ENCODE results near the gene FLCN. TPM values are rescaled to one million over a fixed set of nuclear protein-coding genes. Genes with fewer than 3 reads are reported as not detected.

FLCN gene
- total RNA-seq, 4 donors from 2014 or later = 33.4 to 54.8 (median 39.1) TPM

DNA sequence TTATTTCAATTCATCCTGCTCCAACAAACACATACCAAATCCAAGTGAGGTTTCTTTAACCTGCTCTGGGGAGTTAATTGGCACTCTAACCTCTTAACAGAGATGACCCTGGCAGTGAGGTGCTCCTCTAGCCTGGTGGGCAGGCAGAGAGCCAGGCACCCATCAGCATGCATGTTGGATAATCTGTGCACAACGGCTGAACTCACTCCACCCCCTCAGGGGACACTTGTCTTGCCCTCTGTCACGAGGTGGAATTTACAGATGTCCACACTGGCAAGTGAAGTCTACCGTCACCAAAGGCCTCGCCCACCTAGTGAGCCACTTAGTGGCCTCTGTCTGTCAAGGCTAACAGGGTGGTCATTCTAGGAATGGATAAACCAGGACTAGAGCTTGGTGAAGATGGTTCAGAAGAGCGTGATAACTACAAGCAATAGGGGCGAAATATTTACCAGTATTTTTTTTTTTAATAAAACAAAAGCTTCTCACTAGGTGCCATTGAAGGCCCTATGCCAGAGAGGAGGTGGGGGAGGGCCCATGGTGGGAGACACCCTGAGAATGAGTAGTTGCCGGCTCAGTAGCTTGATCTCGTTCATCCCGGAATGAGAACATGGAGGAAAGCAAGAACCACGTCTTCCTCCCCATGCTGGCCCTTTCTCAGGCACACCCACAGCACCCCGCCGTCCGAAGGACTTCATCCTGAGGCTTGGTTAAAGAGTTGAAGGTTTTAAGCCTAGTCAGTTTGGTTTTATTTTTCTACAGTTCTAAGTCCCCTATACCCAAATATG, 56.0 kb downstream of the FLCN start:
- no peak for TF ChIP-seq POLR2A (IDR thresholded peaks at IDR 0.05)
- TF ChIP-seq CTCF (IDR thresholded peaks at IDR 0.05) = no peak
- 79 to 85% methylated on average over 13 of the region's 13 CpGs for WGBS, 2 donors
- no peak for DNase-seq (ENCODE audit: low spot score in 2 of 2)
- intact Hi-C loops (cut with DNase I; ENCODE audit: low total_unique reads) = no loop called here
- H3K4me3 ChIP-seq (ENCODE audit: low read depth, poor library complexity, severe bottlenecking) = no peak overlapping the region

GRCh38 chr17:17180141-17180603, 56.8 kb downstream of the FLCN start:
- intact Hi-C loops (cut with DNase I; ENCODE audit: low total_unique reads) = no loop called here
- H3K4me3 ChIP-seq (ENCODE audit: low read depth, poor library complexity, severe bottlenecking) = no peak overlapping the region
- TF ChIP-seq POLR2A (IDR thresholded peaks at IDR 0.05) = no peak
- no peak for TF ChIP-seq CTCF (IDR thresholded peaks at IDR 0.05)
- WGBS, 2 donors = 44 to 65% methylated on average over 7 to 9 of the region's 9 CpGs
- peak; percentile 59 to 89 for DNase-seq (ENCODE audit: low spot score in 2 of 2)

- no peak overlapping the region for H3K4me3 ChIP-seq (ENCODE audit: low read depth, poor library complexity, severe bottlenecking)
- no peak for TF ChIP-seq CTCF (IDR thresholded peaks at IDR 0.05)
- intact Hi-C loops (cut with DNase I; ENCODE audit: low total_unique reads) = no loop called here
- 81 to 89% methylated on average over 2 of the region's 2 CpGs for WGBS, 2 donors
- DNase-seq (ENCODE audit: low spot score in 2 of 2) = no peak
These were observed 57.6 kb downstream of the FLCN start for GRCh38 chr17:17179371-17179827.

DNA sequence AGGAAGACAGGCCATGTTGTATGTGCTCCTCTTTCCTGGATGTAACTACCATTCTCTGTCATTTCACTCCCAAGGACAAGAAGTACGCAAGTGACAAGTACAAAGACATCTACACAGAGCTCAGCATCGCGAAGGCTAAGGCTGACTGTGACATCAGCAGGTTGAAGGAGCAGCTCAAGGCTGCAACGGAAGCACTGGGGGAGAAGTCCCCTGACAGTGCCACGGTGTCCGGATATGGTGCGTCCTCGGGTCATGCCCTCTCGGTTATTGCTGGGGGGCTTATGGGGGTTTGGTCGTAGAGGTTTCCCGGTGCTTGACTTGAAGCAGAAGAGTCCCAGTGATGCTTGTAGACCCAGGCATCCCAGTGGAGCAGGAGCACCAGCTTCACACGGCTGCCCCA, 59.8 kb downstream of the FLCN start:
- intact Hi-C loops (cut with DNase I; ENCODE audit: low total_unique reads) = no loop called here
- no peak for TF ChIP-seq POLR2A (IDR thresholded peaks at IDR 0.05)
- TF ChIP-seq CTCF (IDR thresholded peaks at IDR 0.05) = no peak
- no peak overlapping the region for H3K4me3 ChIP-seq (ENCODE audit: low read depth, poor library complexity, severe bottlenecking)
- 87 to 93% methylated on average over 12 of the region's 12 CpGs for WGBS, 2 donors
- no peak for DNase-seq (ENCODE audit: low spot score in 2 of 2)

DNA sequence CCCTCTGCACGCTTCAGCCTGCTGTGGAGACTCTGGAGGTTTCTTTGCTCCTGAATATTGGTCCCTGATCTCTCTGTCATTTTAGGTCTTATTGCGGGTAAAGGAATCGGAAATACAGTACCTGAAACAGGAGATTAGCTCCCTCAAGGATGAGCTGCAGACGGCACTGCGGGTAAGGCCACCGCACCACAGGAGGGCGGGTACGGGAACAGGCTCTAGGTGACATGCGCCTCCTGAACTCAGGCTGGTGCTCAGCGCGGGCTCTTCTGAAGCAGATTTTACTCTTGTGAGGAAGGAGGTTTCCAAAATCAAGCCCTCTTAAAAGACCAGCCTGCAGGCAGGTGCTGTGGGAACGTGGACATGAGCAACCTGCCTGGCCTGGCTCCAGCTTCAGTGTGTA, 60.6 kb downstream of the FLCN start:
- 93 to 94% methylated on average over 12 of the region's 12 CpGs for WGBS, 2 donors
- DNase-seq (ENCODE audit: low spot score in 2 of 2) = no peak

More for the DNA sequence above, 60.6 kb downstream of the FLCN start:
- TF ChIP-seq POLR2A (IDR thresholded peaks at IDR 0.05) = no peak
- no peak for TF ChIP-seq CTCF (IDR thresholded peaks at IDR 0.05)
- intact Hi-C loops (cut with DNase I; ENCODE audit: low total_unique reads) = no loop called here
- H3K4me3 ChIP-seq (ENCODE audit: low read depth, poor library complexity, severe bottlenecking) = no peak overlapping the region

Data from lower leg skin (tissue), 4 donors.